DMS79 (cell line): ENCODE measurements around the gene DAPK3.
"Not testable (repeated sequence)": the region's sequence is repeated elsewhere in the genome, so short reads cannot be mapped to it uniquely, and the experiment has no call there.

Experiments used
- DNase-seq: peaks from one replicate; lab custom pipeline; 2025; lab: John Stamatoyannopoulos, UW

The DAPK3 gene

DNA sequence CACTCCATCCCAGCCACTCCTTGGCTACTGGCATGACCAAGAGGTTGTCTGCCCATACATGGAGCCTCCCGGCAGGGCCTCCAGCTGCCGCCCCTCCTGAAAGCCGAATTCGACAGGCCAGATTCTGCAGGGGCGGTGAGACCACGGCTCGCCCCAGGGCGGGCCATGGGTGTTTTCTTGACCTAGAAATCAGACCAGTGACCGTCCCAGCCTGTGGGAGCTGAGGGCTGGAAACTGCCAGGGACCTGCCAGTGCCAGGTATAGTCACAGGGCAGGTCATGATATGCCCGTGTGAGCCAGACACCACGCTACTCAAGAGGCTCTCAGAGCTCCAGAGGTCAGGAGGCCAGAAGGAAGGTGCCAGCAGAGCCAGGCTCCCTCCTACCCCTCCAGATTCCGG, 16.8 kb downstream of the DAPK3 start:
- no peak for DNase-seq

DNA sequence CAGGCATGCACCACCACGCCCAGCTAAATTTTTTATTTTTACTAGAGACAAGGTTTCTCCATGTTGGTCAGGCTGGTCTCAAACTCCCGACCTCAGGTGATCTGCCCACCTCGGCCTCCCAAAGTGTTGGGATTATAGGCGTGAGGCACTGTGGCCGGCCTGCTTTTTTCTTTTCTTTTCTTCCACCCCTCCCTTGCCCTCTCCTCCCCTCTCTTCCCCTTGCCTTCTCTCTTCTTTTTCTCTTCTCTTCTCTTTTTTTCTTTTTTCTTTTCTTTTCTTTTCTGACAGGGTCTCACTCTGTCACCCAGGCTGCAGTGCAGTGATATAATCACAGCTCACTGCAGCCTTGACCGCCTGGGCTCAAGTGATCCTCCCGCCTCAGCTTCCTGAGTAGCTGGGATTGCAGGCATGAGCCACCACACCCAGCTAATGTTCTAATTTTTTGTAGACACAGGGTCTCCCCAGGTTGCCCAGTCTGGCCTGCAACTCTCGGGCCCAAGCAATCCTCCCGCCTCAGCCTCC, 18.1 kb downstream of the DAPK3 start:
- not testable (repeated sequence) for DNase-seq

DNA sequence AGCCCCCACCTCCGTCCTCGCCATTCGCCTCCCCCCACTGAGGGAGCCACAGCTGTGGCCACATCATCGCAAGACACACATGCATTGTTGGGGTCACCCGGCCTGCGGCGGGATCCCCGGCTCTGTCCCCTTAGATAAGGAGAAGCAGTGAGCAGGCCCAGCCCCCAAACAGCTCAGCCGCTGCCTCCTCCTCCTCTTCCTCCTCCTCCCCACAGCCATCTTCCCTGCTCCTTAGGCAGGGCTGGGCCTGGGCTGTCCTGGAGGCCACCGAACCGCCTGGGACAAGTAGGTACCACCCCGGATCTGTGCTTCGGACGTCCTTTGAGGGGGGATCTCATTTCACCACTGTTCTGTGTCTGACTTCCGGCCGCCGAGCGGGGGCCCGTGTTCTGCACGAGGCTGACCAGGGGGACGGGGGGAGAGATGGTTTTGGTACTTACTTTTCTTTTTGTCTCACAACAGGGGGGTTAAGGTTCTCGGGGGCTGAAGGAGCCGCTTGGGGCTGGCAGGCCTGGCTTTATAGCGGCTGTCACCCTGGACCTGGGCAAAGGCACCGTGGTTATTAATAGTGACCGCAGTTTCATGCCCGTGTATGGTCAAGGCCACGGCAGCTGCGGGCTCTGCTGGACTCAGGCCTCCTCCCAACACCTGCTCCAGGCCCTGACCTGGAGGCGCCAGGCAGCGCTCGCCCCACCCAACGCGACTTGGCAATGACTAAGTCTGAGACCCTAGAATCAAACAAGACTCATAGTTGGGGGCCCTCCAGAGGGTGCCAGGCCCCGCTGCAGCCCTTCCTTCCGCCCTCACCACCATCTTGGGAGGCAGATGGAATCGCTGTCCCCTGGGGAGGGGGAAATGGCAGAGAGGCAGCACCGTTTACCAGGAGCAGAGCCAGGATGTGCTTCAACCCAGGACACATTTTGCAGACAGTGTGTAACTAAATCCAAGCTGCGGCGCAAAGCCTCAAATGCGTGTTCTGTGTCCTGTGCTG, 19.7 kb downstream of the DAPK3 start:
- DNase-seq, result no peak

- no peak for DNase-seq
These were observed 20.7 kb downstream of the DAPK3 start for GRCh38 chr19:3949997-3950859.

- no peak for DNase-seq
These were observed 21.6 kb downstream of the DAPK3 start for GRCh38 chr19:3949294-3949693.

DNA sequence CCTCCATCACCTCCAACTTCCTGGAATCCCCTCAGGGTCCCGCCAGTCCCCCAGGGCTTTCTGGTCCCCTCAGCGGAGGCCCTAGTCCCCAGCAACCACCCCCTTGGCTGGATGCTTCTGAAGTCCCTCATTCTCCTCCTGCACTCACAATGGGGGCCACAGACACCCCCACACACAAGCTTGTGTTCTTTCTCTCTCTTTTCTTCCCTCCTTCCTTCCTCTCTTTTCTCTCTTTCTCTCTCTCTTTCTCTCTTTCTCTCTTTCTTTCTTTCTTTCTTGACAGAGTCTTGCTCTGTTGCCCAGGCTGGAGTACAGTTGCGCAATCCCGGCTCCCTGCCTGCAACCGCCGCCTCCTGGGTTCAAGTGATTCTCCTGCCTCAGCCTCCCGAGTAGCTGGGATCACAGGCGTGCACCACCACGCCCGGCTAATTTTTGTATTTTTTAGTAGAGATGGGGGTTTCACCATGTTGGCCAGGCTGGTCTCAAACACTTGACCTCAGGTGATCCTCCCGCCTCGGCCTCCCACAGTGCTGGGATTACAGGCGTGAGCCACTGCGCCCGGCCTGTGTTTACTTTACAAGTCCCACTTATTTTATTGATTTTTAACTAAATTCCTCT, 23.5 kb downstream of the DAPK3 start:
- not testable (repeated sequence) for DNase-seq

- no peak for DNase-seq
These were observed 25.1 kb downstream of the DAPK3 start for GRCh38 chr19:3945838-3946237.

DNA sequence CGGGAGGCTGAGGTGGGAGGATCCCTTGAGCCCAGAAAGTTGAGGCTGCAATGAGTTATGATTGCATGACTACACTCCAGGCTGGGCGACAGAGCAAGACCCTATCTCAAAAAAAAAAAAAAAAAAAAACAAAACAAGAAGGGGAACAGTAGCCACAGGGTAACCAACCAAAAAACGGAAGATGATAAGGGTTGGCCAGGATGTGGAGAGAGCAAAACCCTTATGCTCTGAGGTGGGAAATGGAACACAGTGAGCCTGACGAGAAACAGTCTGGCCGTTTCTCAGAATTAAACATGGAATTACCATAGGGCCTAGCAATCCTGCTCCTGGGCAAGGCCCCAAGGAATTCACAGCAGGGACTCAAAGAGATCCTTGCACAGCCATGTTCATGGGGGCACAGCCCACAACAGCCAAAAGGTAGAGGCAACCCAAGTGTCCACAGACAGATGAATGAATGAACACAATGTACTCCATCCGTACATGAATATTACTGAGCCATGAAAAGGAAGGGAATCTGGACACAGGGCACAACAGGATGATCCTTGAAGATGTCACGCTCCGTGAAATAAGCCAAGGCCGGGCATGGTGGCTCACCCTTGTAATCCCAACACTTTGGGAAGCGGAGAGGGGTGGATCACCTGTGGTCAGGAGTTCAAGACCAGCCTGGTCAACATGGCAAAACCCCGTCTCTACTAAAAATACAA, 26.7 kb downstream of the DAPK3 start:
- no peak for DNase-seq

DNA sequence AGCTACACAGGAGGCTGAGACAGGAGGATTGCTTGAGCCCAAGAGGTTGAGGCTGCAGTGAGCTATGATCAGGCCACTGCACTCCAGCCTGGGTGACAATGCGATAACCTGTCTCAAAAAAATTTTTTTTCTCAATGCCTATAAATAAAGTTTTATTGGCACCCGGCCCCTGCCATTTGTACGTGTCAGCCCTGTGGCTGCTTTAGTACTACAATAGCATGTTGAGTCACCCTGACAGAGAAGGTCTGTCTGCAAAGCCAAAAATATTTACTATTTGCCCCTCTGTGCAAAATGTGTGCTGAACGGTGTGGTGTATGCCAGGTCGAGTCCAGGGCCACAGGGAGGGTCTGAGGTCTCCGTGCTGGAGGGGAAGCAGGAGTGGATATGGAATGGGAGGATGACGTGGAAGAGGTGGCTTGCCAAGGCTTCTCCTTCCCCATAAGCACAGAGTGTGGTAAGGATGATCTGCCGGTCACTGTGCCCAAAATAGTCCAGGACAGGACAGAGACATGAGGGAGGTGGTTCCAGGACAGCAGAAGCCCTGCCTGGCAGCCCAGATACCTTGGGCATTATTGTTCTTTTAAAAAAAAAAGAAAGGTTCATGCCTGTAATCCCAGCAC, 28.0 kb downstream of the DAPK3 start:
- DNase-seq, result no peak

DNA sequence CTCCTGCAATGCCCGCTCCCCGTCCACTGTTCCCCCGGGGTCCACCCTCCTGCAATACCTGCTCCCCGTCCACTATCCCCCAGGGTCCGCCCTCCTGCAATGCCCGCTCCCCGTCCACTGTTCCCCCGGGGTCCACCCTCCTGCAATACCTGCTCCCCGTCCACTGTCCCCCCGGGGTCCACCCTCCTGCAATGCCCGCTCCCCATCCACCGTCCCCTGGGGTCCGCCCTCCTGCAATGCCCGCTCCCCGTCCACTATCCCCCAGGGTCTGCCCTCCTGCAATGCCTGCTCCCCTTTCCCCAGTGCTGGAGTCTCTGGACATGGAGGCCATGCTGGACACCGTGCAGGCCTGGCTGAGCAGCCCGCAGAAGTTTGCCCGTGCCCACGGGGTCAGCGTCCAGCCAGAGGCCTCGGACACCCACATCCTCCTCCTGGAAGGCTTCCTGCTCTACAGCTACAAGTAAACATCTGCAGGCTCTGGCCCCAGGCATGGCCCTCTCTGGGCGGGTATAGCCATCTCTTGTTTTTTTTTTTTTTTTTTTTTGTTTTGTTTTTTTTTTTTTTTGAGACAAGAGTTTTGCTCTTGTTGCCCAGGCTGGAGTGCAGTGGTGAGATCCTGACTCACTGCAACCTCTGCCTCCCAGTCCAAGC, 32.5 kb downstream of the DAPK3 start:
- not testable (repeated sequence) for DNase-seq

- no peak for DNase-seq
These were observed 34.1 kb downstream of the DAPK3 start for GRCh38 chr19:3936506-3937442.

- no peak for DNase-seq
These were observed 37.7 kb downstream of the DAPK3 start, which contains the start of gene NMRK2 for GRCh38 chr19:3932931-3933810. Gene NMRK2, plus strand, starts transcription at chr19:3933069. Its CDS starts 603 bp downstream, at chr19:3933672.

- DNase-seq, result no peak
These were observed 39.9 kb downstream of the DAPK3 start for GRCh38 chr19:3931041-3931440.

- no peak for DNase-seq
These were observed 47.0 kb downstream of the DAPK3 start for GRCh38 chr19:3923912-3924311.

DNA sequence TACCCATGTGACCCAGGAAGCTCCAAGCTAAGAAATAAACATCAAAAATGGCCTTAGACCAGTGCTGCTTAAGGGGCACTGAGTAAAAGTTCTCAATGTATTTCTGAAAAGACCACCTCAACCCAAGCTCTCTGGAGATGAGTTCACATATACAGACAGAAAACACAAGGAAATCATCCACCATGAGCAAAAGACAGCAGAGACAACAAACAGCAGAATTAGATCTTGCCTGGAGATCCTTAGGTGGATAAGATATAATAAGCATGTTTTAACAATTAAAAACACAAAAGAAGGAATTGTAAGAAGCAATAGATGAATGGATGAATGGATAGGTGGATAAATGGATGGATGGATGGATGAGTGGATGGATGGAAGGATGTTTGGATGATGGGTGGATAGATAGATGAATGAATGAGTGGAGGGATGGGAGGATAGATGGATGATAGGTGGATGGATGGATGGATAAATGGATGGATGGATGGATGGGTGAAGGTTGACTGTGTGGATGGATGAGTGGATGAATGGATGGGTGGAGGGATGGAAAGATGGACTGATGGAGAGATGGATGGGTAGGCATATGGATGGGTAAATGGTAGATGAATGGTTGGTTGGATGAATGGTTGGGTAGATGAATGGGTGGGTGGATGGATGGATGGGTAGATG, 47.7 kb downstream of the DAPK3 start:
- DNase-seq, result no peak

GRCh38 chr19:3919793-3920192, 51.1 kb downstream of the DAPK3 start:
- DNase-seq, result no peak

DNA sequence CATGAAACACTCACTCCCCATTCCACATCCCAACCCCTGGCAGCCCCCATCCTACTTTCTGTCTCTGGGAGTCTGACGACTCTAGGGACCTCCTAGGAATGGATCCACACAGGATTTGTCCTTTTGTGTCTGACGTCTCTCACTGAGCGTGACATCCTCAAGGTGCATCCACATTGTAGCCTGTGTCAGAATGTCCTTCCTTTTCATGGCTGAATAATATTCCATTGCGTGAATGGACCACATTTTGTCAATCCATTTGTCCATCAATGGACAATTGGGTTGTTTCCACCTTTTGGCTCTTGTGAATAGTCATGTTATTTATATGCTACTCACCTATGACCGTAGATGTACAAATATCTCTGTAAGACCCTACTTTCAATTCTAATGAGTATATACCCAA, 54.9 kb downstream of the DAPK3 start:
- DNase-seq, result no peak

GRCh38 chr19:3914199-3914598, 56.7 kb downstream of the DAPK3 start:
- DNase-seq, result no peak
